Amygdala (tissue), 56 donors: Measurements from ENCODE around the gene DNAJC2.
A peak's percentile ranks its signal among the peaks of the same experiment; 100 is the strongest.

Experiments used
- DNase-seq, 56 donors: peaks; one replicate each; lab custom pipeline; 2025; lab: John Stamatoyannopoulos, UW

DNAJC2 gene, protein sequence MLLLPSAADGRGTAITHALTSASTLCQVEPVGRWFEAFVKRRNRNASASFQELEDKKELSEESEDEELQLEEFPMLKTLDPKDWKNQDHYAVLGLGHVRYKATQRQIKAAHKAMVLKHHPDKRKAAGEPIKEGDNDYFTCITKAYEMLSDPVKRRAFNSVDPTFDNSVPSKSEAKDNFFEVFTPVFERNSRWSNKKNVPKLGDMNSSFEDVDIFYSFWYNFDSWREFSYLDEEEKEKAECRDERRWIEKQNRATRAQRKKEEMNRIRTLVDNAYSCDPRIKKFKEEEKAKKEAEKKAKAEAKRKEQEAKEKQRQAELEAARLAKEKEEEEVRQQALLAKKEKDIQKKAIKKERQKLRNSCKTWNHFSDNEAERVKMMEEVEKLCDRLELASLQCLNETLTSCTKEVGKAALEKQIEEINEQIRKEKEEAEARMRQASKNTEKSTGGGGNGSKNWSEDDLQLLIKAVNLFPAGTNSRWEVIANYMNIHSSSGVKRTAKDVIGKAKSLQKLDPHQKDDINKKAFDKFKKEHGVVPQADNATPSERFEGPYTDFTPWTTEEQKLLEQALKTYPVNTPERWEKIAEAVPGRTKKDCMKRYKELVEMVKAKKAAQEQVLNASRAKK

DNA sequence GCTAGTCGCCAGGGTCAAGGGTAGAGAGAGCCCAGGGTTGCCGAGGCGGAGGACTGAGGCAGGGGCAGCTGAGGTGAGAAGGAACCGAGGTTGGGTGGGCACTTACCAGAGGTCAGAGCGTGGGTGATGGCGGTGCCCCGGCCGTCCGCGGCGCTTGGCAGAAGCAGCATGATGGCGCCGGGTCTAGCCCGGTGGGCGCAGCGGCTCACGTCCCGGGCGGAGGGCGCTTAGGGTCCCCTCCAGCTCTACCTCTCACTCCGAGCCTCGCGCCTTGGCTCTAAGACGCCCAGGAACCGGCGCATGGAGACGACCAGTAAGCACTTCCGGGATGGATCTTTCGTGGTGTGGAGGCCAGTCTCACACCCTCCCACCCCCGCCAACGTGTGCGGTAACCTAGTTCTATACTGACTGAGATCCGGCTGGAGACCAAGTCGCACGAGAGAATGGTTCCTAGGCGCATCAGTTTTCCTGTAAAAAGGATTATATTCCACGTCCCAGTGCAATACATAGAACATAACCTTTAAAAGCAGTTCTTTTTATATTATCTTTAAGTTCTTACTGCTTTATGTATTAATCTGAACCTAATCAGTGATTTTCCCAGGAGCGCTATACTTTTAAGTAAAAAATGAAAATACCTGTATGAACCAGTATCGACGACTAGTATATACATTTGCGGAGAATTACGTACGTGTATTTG lies at the start of gene DNAJC2:
DNAJC2 (minus strand) TSS at position 315 of the 697 bp plus-strand sequence; CDS start at position 170, 145 bp downstream.
- peak in 55 of 56 donors; percentile 17 to 90 (median 75) for DNase-seq

DNA sequence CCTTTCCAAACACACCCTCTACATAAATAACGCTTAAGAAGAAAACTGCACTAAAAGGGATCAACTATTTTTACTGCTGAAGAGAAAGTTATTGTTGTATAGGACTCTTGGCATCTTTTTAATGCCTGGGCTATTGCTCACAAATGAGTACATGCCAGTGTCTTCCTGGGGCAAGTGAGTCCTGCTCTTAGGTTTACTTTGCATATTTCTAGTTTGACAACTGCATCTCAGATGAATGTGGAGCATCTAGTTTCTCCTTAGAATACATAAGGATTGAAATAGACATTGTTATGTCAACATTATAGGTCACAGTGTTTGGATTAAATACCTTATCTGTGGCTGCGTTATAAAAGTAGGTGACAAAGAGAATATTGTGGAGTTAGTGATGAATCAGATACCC lies 47.4 kb upstream of the DNAJC2 start:
- DNase-seq: no peak

DNA sequence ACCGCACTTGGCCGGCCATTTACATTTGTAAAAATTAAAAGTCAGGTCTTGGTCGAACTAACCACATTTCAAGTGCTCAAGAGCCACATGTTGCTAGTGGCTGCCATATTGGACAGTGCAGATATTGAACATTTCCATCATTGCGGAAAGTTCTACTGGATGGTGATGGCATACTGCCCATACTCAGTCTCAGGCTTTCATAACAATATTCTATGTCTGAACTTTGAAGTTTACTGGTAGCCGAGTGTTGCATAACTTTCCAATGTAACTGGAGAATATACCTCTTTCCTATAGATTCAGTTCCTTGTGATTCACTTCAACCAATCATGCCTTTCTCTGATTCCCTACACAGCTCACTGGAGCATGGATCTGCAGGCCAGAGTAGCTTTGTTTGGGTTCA lies 46.6 kb upstream of the DNAJC2 start:
- DNase-seq: no peak

DNA sequence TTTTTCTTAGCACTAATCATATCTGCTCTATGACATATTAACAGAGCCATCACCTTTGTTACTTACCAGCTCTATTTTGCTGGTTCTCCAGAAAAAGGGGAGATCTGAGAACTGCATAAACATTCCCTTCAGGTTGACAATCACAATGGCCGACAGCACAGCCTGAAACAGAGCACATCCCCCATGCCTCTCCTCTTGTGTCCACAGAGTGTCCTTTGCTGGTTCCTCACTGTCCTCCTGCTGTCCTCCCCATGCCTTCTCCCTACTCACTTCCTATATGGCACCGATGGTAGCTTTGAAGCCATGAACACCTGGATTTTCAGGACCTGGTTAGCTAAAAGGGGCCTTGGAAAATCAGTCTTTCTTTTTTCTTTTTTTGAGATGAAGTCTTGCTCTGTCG lies 44.7 kb upstream of the DNAJC2 start:
- DNase-seq: no peak

DNA sequence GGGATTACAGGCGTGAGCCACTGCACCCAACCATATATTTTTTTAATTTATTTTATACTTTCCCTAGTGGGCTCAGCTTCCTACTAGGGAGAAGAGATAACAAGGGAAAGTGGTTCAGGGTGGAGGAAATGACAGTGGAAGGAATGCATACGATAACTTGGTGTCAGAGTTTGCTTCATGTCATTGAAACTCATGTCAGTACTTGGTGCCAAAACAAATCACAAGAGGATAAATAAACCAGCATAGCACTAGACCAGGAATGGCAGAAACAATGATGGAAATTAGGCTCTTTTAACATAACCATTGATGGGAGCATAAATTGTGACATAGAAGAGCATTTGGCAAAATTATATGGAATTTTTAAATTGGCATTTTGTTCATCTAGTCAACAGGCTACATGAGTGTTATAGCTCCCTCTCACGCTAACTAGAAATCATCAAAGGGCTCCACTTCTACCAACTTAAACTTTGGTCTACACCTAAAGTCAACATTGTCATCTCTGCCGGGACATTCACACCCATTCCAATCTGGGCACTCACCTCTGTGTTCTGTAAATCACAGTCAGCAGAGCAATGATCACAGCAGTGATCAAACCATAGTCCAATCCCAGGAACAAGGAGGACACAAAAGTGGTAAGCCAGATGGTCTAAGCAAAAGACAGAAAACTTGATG lies 44.0 kb upstream of the DNAJC2 start:
- DNase-seq: no peak

DNA sequence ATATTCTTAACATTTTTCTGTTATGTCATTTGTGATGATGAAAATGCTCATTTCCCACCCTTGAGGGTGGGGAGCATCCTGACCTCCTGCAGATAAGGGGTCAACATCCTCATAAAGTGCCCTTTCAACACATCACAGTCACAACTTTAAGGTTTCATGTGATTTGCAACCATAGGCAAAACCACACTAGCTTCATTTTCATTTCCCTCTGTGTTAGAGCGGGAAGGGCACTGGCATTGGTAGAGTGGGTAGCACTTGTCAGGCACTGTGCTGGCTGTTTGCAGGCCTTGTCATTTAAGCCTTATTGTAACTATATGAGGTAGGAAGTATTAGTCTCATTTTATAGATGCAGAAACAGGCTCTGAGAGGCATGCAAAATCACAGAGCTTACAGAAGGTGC lies 42.7 kb upstream of the DNAJC2 start:
- no peak for DNase-seq

DNA sequence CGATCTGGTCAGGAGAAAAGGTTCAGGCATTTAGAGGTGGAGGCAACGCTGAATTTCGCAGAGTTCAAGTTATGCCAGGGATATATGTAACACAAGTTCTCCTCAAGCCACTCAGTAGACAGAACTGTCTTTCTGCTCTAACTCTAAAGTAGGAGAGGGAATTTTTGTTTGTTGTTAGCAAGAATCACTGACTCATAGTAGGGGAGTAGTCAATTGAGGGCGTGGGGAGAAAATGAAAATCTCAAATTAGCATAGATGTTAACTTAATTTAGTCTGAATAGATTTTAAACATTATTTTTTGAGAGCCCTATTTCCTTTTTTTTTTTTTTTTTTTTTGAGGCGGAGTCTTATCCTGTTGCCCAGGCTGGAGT lies 37.5 kb upstream of the DNAJC2 start:
- no peak for DNase-seq

DNA sequence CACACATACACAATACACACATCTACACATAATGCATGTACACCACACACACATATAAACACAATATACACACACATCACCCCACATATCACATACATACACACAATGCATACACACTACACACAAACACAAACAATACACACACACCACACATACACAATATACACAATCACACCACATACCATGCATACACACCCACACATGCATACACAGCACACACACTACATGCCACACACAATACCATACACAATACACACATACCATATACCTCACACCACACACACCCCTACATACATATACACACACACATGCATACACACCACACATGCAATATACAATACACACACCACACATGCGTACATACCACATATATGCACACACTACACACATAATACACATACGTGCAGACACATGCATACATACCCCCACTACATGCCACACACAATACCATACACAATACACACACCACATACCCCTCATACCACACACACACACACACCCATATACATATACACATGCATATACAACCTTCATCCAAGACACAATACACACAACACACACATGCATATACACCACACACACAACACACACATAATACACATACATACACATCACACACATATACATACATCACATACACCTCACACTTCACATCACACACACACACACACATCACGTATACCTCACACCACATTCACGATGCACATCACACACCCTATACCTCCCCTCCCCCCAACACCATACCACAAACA lies 36.9 kb upstream of the DNAJC2 start:
- DNase-seq: no peak

DNA sequence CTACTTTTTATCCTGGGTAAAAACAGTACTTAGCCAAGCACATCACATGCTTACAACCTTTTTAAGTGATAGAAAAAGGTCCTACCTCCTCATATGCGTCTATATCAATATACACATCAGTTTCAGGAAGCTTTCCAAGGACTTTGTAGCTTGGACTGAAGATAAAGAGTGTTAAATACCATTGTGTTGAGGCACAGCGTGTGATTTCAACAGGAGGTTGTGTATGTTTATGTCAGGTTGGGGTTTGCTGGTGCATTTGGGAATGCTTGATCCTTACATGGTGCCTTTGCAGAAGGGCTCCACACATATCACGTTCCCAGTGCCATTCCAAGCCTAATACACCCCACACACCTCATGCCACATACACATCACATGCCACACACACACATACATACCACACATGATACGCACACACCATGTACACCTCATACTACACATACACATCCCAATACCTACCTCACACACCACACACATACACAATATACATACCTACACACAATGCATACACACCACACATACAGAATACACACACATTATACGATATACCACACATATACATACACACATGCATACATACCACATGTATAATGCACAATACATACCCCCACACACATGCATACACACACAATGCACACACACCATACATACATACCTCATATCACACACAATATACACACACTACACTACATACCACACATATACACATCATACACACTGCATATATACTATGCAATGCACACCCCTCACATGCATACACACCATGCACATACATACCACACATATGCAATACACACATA lies 36.0 kb upstream of the DNAJC2 start:
- DNase-seq: no peak

DNA sequence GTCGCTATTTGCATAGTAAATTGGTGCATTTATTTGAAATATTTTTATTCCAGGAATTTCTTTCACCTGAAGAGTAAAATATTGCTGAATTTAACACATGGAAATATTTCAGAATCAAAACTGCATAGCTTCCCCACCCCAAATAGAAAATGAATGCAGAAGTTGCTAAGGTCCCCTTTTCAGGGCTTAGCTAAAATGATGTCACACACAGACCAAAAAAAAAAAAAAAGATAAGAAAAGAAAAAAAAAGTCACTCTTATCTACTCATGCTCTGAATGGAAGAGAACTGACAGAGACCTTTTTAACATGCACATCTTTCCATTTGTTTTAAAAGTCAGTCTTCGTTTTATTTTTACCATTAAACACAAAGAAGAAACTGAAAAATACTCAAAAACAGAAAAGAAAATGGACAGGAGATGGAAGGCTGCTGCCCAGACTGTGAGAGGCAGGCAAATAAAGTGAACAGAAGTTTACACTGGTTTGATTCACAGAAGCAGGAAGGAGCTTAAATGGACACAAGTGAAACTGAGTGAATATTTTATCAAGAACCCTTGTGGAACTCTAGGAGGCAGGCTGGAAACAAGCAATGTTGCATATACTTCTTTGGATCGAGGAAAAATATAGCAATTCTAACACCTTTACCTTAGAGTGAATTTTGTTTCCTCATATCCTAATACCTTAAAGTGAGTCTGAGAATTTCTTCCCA lies 34.9 kb upstream of the DNAJC2 start:
- DNase-seq: no peak

DNA sequence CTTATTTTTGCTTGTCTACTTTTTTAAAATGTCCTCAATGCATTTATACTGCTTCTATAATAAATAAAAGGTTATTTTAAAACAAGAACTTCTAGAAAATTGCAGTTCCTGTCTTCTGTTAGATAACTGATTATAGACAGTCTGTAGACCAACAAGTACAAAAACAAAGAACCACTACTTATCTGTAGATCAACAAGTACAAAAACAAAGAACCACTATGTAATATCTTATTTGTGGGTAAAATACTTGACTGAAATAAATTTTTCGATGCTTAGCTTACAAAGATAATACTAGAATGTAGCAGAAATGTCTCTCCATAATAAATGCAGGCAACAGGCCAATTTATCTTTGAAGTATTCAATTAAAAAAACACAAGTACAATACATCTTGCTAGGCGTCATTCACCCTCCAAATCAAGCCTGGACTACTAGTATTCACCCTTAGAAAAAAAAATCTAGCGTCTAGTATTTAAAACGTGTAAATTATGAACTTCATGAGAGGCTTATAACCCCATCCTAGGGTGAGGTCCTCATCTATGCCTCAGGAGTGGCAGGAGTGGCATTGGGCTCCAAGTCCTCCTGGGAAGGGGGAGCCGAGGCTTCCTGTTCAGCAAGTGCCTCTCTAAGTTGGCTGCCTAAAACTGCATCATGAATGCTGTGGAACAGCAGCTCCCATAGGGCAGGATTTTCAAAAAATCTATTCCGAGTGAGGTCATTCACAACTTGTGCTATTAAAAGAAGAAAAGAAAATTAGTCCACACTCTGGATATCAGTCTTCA lies 29.5 kb upstream of the DNAJC2 start:
- no peak for DNase-seq

DNA sequence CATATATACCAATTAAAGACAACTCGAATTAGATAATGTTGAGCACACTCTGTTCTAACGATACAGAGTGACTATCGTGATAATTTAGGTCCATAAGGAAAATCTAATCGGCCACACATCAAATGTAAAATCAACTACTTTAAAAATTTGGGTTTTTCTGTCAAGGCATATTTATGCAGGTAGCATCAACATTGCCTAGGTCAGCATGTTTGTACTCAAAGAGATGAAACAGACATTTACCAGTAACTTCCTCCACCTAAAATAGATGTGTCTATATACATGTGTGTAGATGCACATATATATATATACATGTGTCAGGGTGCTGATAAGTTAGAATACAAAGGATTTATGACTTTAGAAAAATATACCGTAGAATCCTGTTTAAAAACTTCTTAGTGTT lies 24.9 kb upstream of the DNAJC2 start:
- no peak for DNase-seq

DNA sequence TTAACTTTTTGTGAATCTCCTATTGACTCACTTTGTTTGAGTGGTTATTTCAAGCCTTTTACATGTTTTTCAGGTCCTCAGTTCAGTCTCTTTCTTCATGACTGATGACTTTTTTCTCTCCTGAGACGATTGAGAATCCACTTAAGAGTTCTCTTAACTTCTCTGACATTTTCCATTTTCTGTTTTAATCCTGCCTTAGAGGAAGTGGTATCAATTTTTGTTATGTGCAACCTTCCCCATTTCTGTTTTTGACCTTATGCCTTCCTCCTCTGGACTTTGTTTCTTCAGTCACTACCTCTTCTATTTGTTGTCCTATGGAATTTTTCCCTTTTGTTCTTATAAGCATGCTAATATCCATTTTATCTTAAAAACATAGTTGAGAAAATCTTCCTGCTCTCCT lies 5.2 kb upstream of the DNAJC2 start:
- no peak for DNase-seq

DNA sequence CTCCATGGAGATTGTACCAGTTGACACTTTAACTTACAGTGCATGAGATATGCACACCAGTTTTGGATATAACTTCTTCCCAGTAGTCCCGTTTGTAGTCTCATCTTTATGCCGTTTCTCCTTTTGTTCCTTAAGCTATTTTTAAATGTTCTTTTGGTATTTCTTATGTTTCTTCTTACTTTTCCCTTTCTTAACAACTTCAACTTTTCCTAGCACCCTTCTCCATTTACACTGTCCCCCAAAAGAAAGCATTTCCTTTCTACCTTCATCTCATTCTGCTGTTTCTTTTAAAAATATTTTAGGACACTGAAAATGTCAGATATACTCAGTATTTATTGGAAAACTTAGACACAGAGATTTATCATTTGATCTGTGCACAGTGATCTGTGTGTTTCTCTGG lies 4.4 kb upstream of the DNAJC2 start:
- no peak for DNase-seq

DNA sequence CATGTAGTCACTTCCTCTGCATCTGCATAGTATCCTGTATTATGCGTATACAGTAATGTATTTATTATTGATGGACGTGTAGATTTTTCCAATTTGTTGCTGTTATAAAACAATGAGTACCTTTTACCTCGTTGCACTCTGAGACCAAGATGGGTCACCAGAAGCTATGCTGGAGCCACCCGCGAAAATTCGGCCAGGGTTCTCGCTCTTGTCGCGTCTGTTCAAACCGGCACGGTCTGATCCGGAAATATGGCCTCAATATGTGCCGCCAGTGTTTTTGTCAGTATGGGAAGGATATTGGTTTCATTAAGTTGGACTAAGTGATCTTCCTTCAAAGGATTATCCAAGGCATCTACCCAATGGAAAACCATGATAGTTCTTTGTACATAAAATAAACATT lies 3.9 kb upstream of the DNAJC2 start:
- DNase-seq: no peak

DNA sequence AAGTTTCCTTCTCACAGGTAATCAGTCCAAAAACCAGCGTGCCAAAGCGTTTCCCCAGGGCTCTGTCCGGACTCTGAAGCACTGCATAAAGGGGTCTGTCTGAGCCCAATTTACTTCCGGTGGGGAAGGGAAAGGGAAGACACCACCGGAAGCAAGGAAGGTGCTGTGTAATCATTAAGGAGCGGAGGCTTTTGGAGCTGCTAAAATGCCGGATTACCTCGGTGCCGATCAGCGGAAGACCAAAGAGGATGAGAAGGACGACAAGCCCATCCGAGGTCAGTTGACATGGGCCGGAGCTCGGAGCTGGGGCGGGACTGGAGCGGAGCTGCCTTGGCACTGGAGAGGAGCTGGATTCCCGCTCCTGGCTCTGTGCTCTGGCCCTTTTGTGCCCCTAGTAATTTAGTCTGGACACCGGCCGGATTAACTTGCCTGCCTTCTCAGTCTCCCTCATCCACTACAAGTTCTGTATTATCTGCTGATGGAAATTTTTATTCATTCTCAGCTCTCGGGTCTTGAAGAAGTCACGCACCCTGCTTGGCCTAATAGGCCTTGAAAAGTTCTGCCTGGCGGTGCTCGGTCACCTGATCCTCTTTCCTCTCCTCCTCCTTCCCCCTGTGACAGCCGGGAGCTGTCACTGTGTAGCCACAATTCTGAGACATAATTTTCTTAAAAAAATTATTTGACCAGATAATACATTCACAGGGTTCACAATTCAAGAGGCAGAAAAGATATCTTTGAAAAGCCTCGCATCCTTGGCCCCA lies 3.1 kb upstream of the DNAJC2 start, which contains the start of gene PSMC2:
PSMC2 (plus strand) TSS at position 137 of the 761 bp plus-strand sequence; CDS start at position 206, 69 bp downstream.
- peak; percentile 30 to 91 (median 66) for DNase-seq

DNA sequence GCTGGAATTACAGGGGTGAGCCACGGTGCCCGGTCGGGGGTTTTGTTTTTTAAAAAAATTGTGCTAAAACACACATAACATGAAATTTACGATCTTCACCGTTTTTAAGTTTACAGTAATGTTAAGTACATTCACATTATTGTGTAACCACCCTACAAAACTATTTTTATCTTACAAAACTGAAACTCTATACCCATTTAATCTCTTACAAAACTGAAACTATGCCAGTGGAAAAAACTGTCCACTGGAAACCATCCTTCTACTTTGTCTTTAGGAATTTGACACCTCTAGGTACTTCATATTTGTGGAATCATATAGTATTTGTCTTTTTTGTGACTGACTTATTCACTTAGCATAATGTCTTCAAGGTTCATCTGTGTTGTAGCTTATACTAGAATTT lies 1.8 kb upstream of the DNAJC2 start:
- no peak for DNase-seq
